ENCODE results near the gene RANBP3L. TPM values are rescaled to one million over a fixed set of nuclear protein-coding genes. Genes with fewer than 3 reads are reported as not detected.
A peak's percentile ranks its signal among the peaks of the same experiment; 100 is the strongest.

RANBP3L gene
- total and polyA plus RNA-seq, 2 donors from 2014 or later = 7.1 to 8.7 TPM

DNA sequence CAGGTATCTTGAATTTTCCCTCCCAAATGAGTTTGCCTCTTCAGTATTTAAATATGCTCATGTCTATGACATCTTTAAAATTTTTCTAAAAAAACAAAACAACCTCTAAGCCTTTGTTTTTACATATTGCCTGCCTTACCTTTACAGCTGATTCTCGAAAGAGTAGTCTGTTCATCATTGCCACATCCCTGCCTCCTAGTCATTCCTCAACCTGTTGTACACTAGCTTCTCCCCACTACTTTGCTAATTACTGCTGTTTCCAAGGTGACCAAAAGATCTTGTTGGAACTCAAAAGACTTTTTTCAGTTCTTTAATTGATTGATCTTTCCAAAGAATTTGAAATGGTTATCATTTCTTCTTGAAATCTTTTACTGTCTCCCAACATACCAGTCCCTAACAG is 58.0 kb downstream of the RANBP3L start:
- no peak overlapping the region for H3K4me3 ChIP-seq (ENCODE audit: low read length in 3 of 3)
- peaks cover 4 to 16% (median 13%) of the 10 kb centered on the region in 3 donors for H3K4me1 ChIP-seq (ENCODE audit: control insufficient read depth in 2 of 3, insufficient read depth in 2 of 3, low read depth in 1 of 3, low read length in 3 of 3)
- H3K9me3 ChIP-seq (ENCODE audit: control insufficient read depth in 2 of 3, insufficient read depth in 1 of 3, low read length in 3 of 3) = no peaks in the 10 kb centered on the region
- H3K27ac ChIP-seq (ENCODE audit: low read depth in 2 of 2, low read length in 2 of 2) = no peak overlapping the region
- no peaks in the 10 kb centered on the region for H3K27me3 ChIP-seq (ENCODE audit: control insufficient read depth, insufficient read depth, low read length)
- DNase-seq = no peak
- intact Hi-C loops (cut with DNase I) = no loop called here
- no peak overlapping the region for H3K9ac ChIP-seq (ENCODE audit: low read length in 3 of 3)
- no peaks in the 10 kb centered on the region for H3K36me3 ChIP-seq (ENCODE audit: control insufficient read depth in 2 of 3, insufficient read depth in 3 of 3, low read length in 3 of 3)
- FAIRE-seq = no peak
- no peak for TF ChIP-seq CTCF (IDR thresholded peaks at IDR 0.05; ENCODE audit: borderline replicate concordance, extremely low read depth, insufficient read depth)

GRCh38 chr5:36242534-36243485 is 58.9 kb downstream of the RANBP3L start:
- peak overlapping the region; percentile 92 to 93 for H3K27ac ChIP-seq (ENCODE audit: low read depth in 2 of 2, low read length in 2 of 2)
- no peak for FAIRE-seq

DNA sequence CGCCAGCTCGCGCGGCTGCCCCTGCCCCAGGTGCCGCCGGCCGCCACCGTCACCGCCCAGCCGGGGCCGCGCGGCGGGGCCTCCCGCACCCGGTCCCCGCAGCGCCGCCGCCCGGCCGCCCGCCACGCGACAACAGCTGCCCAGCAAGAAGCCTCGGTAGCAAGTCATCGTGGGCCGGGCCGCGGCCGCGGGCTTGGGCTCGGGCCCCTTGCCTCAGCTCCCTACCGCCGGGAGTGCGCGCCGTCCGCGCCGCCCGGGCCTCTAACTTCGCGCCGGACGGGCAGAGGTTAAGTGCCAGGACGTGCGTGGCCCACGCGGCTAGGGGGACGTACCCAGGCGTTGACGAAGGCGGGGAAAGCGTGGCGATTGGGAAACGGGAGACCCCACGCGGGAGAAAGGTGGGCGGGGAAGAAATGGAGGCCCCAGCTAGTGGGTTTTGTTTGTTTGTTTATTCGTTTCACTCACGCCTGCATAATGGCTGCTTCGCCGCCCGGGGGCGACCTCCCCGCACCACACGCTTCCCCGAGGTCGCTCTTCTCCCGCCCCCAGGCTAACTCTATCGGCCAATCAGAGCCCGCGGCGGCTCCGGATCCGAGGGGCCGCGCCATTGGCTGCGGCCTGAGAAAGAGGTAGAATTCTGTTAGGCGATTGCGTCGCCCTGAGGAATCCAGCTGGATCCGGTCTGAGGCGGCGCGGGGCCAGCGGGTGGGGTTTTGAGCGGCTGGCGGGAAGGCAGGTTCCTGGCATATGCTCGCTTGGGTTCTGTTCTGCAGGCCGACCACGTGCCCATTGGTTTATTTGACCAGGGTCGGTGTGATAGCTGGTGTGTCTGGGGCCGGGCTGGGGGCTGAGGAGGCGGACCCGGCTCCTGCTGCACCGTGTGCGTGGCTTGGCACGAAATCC is 59.8 kb downstream of the RANBP3L start, which contains the start of gene NADK2:
Gene NADK2, minus strand, starts transcription at position 295 of the 903 bp plus-strand sequence. Its CDS starts 127 bp downstream, at position 168.
- H3K27me3 ChIP-seq (ENCODE audit: control insufficient read depth, insufficient read depth, low read length) = no peaks in the 10 kb centered on the region
- peak; percentile 98 to 99 (median 98) for DNase-seq
- peak within 1 kb of the TSS; percentile 59 to 98 (median 80) for H3K9ac ChIP-seq (ENCODE audit: low read length in 3 of 3)
- H3K27ac ChIP-seq (ENCODE audit: low read depth in 2 of 2, low read length in 2 of 2) = peak within 1 kb of the TSS; percentile 92 to 93
- peaks cover 4 to 22% (median 13%) of the 10 kb centered on the region in 3 donors for H3K4me1 ChIP-seq (ENCODE audit: control insufficient read depth in 2 of 3, insufficient read depth in 2 of 3, low read depth in 1 of 3, low read length in 3 of 3)
- no peaks in the 10 kb centered on the region for H3K9me3 ChIP-seq (ENCODE audit: control insufficient read depth in 2 of 3, insufficient read depth in 1 of 3, low read length in 3 of 3)
- peak within 1 kb of the TSS; percentile 77 to 78 (median 78) for H3K4me3 ChIP-seq (ENCODE audit: low read length in 3 of 3)
- peak; percentile 41 for TF ChIP-seq CTCF (IDR thresholded peaks at IDR 0.05; ENCODE audit: borderline replicate concordance, extremely low read depth, insufficient read depth)
- no peaks in the 10 kb centered on the region for H3K36me3 ChIP-seq (ENCODE audit: control insufficient read depth in 2 of 3, insufficient read depth in 3 of 3, low read length in 3 of 3)
- intact Hi-C loops (cut with DNase I) = no loop called here
- peak; percentile 84 for FAIRE-seq

More at GRCh38 chr5:36242534-36243485, 58.9 kb downstream of the RANBP3L start:
- intact Hi-C loops (cut with DNase I) = no loop called here
- H3K4me1 ChIP-seq (ENCODE audit: control insufficient read depth in 2 of 3, insufficient read depth in 2 of 3, low read depth in 1 of 3, low read length in 3 of 3) = peaks cover 4 to 22% (median 13%) of the 10 kb centered on the region in 3 donors
- no peaks in the 10 kb centered on the region for H3K9me3 ChIP-seq (ENCODE audit: control insufficient read depth in 2 of 3, insufficient read depth in 1 of 3, low read length in 3 of 3)
- no peak for TF ChIP-seq CTCF (IDR thresholded peaks at IDR 0.05; ENCODE audit: borderline replicate concordance, extremely low read depth, insufficient read depth)
- peak in 3 of 5 donors; percentile 12 to 61 (median 53) for DNase-seq
- H3K27me3 ChIP-seq (ENCODE audit: control insufficient read depth, insufficient read depth, low read length) = no peaks in the 10 kb centered on the region
- peak overlapping the region; percentile 58 to 77 (median 73) for H3K4me3 ChIP-seq (ENCODE audit: low read length in 3 of 3)
- peak overlapping the region; percentile 1 to 21 (median 14) for H3K9ac ChIP-seq (ENCODE audit: low read length in 3 of 3)
- no peaks in the 10 kb centered on the region for H3K36me3 ChIP-seq (ENCODE audit: control insufficient read depth in 2 of 3, insufficient read depth in 3 of 3, low read length in 3 of 3)

Measured in kidney (tissue), 14 donors.